Astrocyte (in vitro differentiated cells and primary cell): ENCODE data around the gene CRLF2.
"Not testable (repeated sequence)": the region's sequence is repeated elsewhere in the genome, so short reads cannot be mapped to it uniquely, and the experiment has no call there.

Experiments used
- CTCF ChIP-seq: IDR thresholded peaks from 2 replicates; pipeline ENCODE4 v1.5.1; 2011; ENCODE audit warnings: low read depth, mild to moderate bottlenecking, inconsistent platforms, low read length, moderate library complexity; ENCODE audit not compliant: insufficient read depth
- EZH2 ChIP-seq: IDR thresholded peaks from 2 replicates; pipeline ENCODE4 v1.6.1; 2012; ENCODE audit warnings: mild to moderate bottlenecking, low read length, inconsistent platforms; ENCODE audit not compliant: insufficient read depth

GRCh38 chrX:1174609-1175545, 37.6 kb downstream of the CRLF2 start:
- not testable (repeated sequence) for TF ChIP-seq CTCF, EZH2
